ENCODE measurements around the gene SPAG17. TPM values are rescaled to one million over a fixed set of nuclear protein-coding genes. Genes with fewer than 3 reads are reported as not detected.
A peak's percentile ranks its signal among the peaks of the same experiment; 100 is the strongest.

Gene SPAG17
- total RNA-seq, 1 experiment from 2014 or later, result 0.52 TPM

DNA sequence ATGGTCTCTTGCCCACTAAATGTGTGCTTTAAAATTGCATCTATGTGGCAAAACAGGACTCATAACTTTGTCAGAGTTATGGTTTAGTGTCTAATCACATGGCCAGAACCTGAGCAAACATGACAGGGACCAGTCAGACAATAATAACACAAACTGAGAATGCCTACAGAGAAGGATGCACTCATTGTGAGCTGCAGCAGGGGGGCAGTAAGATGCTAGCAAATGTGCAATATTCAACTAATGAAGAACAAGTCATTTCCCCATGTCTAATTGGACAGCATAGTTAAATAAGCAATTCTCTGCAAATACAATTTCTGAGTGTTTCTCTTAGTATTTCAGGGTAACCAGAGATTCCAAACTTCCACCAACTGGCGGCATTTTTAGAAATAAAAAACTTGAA, 30.8 kb downstream of the SPAG17 start:
- CTCF ChIA-PET, result interaction anchor here (0.6 to 1.7 kb wide), 9 partner anchors 17 to 1121 kb away, joined by 3 to 7 read pairs (median 3); no protein-coding TSS in a partner anchor
- H3K36me3 Mint-ChIP-seq, result no peaks in the 10 kb centered on the region
- no peak overlapping the region for H3K4me3 Mint-ChIP-seq
- POLR2A ChIA-PET, result no interaction called here
- no peaks in the 10 kb centered on the region for H3K27me3 Mint-ChIP-seq (ENCODE audit: low read depth)
- TF ChIP-seq TCF7 (CRISPR knock-in tag; IDR thresholded peaks at IDR 0.05; ENCODE audit: low read depth) (no peak), CBFB (CRISPR knock-in tag; IDR thresholded peaks at IDR 0.05; ENCODE audit: low read depth) (no peak), ETV6 (CRISPR knock-in tag; IDR thresholded peaks at IDR 0.05) (no peak), MYBL2 (CRISPR knock-in tag; IDR thresholded peaks at IDR 0.05) (no peak), MXD4 (CRISPR knock-in tag; IDR thresholded peaks at IDR 0.05; ENCODE audit: borderline replicate concordance) (no peak)
- TF ChIP-seq, protein P1, sequence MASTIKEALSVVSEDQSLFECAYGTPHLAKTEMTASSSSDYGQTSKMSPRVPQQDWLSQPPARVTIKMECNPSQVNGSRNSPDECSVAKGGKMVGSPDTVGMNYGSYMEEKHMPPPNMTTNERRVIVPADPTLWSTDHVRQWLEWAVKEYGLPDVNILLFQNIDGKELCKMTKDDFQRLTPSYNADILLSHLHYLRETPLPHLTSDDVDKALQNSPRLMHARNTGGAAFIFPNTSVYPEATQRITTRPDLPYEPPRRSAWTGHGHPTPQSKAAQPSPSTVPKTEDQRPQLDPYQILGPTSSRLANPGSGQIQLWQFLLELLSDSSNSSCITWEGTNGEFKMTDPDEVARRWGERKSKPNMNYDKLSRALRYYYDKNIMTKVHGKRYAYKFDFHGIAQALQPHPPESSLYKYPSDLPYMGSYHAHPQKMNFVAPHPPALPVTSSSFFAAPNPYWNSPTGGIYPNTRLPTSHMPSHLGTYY (CRISPR knock-in tag; IDR thresholded peaks at IDR 0.05), result no peak
- TF ChIP-seq, protein P2, sequence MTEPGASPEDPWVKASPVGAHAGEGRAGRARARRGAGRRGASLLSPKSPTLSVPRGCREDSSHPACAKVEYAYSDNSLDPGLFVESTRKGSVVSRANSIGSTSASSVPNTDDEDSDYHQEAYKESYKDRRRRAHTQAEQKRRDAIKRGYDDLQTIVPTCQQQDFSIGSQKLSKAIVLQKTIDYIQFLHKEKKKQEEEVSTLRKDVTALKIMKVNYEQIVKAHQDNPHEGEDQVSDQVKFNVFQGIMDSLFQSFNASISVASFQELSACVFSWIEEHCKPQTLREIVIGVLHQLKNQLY (CRISPR knock-in tag; IDR thresholded peaks at IDR 0.05), result no peak
- TF ChIP-seq, protein P3, sequence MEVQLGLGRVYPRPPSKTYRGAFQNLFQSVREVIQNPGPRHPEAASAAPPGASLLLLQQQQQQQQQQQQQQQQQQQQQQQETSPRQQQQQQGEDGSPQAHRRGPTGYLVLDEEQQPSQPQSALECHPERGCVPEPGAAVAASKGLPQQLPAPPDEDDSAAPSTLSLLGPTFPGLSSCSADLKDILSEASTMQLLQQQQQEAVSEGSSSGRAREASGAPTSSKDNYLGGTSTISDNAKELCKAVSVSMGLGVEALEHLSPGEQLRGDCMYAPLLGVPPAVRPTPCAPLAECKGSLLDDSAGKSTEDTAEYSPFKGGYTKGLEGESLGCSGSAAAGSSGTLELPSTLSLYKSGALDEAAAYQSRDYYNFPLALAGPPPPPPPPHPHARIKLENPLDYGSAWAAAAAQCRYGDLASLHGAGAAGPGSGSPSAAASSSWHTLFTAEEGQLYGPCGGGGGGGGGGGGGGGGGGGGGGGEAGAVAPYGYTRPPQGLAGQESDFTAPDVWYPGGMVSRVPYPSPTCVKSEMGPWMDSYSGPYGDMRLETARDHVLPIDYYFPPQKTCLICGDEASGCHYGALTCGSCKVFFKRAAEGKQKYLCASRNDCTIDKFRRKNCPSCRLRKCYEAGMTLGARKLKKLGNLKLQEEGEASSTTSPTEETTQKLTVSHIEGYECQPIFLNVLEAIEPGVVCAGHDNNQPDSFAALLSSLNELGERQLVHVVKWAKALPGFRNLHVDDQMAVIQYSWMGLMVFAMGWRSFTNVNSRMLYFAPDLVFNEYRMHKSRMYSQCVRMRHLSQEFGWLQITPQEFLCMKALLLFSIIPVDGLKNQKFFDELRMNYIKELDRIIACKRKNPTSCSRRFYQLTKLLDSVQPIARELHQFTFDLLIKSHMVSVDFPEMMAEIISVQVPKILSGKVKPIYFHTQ (CRISPR knock-in tag; IDR thresholded peaks at IDR 0.05), result no peak
- TF ChIP-seq, protein P4, sequence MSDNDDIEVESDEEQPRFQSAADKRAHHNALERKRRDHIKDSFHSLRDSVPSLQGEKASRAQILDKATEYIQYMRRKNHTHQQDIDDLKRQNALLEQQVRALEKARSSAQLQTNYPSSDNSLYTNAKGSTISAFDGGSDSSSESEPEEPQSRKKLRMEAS (CRISPR knock-in tag; IDR thresholded peaks at IDR 0.05), result no peak
- peak overlapping the region; percentile 79 for H3K27ac Mint-ChIP-seq
- peaks cover 12% of the 10 kb centered on the region for H3K4me1 Mint-ChIP-seq
- no peaks in the 10 kb centered on the region for H3K9me3 Mint-ChIP-seq
- ATAC-seq, result no peak
- DNase-seq (ENCODE audit: low spot score), result no peak

DNA sequence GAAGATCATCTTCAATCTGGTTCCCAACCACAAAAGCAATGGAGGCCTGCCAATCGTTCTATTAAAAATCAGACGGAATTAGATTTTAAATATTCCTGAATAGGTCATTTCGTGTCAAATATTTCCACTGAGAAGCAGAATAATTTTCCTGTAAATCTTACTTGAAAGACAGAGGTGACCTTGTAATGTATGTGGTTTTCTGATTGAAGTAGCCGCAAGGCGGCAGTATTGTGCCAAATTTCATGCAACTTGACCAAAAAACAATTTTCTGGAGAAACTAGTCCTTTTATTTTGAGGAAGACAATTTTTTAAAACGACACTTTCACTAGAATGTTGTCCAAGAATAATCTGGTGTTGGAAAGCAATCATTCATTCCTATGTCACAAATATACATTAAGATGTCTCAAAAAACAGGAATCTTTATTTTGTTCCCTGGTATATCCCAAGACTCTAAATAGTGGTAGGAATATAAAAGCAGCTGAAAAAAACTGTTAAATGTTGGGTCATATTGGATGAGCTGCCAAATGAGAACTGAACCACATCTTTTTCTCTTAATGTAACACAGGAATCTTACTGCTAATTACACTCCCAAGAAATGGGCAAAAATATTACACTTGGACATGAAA, 33.6 kb downstream of the SPAG17 start:
- TF ChIP-seq, protein P5, sequence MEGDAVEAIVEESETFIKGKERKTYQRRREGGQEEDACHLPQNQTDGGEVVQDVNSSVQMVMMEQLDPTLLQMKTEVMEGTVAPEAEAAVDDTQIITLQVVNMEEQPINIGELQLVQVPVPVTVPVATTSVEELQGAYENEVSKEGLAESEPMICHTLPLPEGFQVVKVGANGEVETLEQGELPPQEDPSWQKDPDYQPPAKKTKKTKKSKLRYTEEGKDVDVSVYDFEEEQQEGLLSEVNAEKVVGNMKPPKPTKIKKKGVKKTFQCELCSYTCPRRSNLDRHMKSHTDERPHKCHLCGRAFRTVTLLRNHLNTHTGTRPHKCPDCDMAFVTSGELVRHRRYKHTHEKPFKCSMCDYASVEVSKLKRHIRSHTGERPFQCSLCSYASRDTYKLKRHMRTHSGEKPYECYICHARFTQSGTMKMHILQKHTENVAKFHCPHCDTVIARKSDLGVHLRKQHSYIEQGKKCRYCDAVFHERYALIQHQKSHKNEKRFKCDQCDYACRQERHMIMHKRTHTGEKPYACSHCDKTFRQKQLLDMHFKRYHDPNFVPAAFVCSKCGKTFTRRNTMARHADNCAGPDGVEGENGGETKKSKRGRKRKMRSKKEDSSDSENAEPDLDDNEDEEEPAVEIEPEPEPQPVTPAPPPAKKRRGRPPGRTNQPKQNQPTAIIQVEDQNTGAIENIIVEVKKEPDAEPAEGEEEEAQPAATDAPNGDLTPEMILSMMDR (IDR thresholded peaks at IDR 0.05), result peak; percentile 49
- TF ChIP-seq SMAD4 (CRISPR knock-in tag; IDR thresholded peaks at IDR 0.05) (no peak), SMAD3 (CRISPR knock-in tag; IDR thresholded peaks at IDR 0.05; ENCODE audit: borderline replicate concordance) (no peak), JUN (CRISPR knock-in tag; IDR thresholded peaks at IDR 0.05) (no peak)
- POLR2A ChIA-PET, result no interaction called here
- CTCF ChIA-PET, result interaction anchor here (0.6 to 1.4 kb wide), 8 partner anchors 9 to 857 kb away, joined by 3 to 8 read pairs (median 4); no protein-coding TSS in a partner anchor
- Mint-ChIP-seq H3K27ac (no peak overlapping the region; the same call in 1 of the 2 replicates), H3K27me3 (ENCODE audit: low read depth) (no peaks in the 10 kb centered on the region), H3K4me1 (peaks cover 10% of the 10 kb centered on the region), H3K9me3 (peaks cover 7% of the 10 kb centered on the region), H3K4me3 (no peak overlapping the region), H3K36me3 (0 out of 2 replicates have a peak, but pooled peaks cover 5% of the 10 kb centered on the region)
- peak; percentile 70 for DNase-seq (ENCODE audit: low spot score)
- peak; percentile 34 for ATAC-seq

DNA sequence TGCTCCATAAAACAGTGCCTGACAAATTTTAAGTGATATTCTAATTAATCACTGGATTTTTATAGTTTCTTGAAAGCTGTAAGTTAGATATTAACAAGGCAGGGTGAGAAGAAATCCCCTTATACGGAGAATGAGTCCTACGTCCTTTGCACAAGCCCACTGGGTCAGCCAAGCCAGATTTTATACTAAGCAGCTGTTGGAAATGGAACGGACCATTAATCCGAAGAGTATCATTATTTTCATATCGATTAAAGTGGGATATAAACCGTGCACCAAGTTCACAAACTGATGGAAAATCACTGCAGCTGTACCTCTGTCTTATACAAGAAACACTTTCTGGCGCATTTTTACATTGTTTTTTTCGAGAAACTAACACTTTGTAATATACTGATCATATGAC, 35.2 kb downstream of the SPAG17 start:
- Mint-ChIP-seq H3K4me3 (no peak overlapping the region), H3K9me3 (peaks cover 7% of the 10 kb centered on the region), H3K27me3 (ENCODE audit: low read depth) (no peaks in the 10 kb centered on the region), H3K27ac (no peak overlapping the region), H3K4me1 (peaks cover 10% of the 10 kb centered on the region), H3K36me3 (0 out of 2 replicates have a peak, but pooled peaks cover 5% of the 10 kb centered on the region)
- no peak for DNase-seq (ENCODE audit: low spot score)
- ChIA-PET CTCF (interaction anchor here (1.0 kb wide), 1 partner anchor 859 kb away, joined by 3 read pairs; no protein-coding TSS in a partner anchor), POLR2A (no interaction called here)
- ATAC-seq, result no peak
- TF ChIP-seq, protein P6, sequence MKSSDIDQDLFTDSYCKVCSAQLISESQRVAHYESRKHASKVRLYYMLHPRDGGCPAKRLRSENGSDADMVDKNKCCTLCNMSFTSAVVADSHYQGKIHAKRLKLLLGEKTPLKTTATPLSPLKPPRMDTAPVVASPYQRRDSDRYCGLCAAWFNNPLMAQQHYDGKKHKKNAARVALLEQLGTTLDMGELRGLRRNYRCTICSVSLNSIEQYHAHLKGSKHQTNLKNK (CRISPR knock-in tag; IDR thresholded peaks at IDR 0.05), result no peak
- no peak for TF ChIP-seq ZNF138 (CRISPR knock-in tag; conservative IDR thresholded peaks at IDR 0.05)
- TF ChIP-seq, protein P7, sequence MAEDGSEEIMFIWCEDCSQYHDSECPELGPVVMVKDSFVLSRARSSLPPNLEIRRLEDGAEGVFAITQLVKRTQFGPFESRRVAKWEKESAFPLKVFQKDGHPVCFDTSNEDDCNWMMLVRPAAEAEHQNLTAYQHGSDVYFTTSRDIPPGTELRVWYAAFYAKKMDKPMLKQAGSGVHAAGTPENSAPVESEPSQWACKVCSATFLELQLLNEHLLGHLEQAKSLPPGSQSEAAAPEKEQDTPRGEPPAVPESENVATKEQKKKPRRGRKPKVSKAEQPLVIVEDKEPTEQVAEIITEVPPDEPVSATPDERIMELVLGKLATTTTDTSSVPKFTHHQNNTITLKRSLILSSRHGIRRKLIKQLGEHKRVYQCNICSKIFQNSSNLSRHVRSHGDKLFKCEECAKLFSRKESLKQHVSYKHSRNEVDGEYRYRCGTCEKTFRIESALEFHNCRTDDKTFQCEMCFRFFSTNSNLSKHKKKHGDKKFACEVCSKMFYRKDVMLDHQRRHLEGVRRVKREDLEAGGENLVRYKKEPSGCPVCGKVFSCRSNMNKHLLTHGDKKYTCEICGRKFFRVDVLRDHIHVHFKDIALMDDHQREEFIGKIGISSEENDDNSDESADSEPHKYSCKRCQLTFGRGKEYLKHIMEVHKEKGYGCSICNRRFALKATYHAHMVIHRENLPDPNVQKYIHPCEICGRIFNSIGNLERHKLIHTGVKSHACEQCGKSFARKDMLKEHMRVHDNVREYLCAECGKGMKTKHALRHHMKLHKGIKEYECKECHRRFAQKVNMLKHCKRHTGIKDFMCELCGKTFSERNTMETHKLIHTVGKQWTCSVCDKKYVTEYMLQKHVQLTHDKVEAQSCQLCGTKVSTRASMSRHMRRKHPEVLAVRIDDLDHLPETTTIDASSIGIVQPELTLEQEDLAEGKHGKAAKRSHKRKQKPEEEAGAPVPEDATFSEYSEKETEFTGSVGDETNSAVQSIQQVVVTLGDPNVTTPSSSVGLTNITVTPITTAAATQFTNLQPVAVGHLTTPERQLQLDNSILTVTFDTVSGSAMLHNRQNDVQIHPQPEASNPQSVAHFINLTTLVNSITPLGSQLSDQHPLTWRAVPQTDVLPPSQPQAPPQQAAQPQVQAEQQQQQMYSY (CRISPR knock-in tag; IDR thresholded peaks at IDR 0.05), result no peak
- no peak for TF ChIP-seq CREM (CRISPR knock-in tag; IDR thresholded peaks at IDR 0.05)
- TF ChIP-seq TCF7 (CRISPR knock-in tag; IDR thresholded peaks at IDR 0.05; ENCODE audit: low read depth), result no peak
- no peak for TF ChIP-seq ZNF263 (CRISPR knock-in tag; IDR thresholded peaks at IDR 0.05; ENCODE audit: low read depth)

Data from WTC11 (cell line).